KMS-11 (cell line): ENCODE results near the gene CDX2.
"Not testable (repeated sequence)": the region's sequence is repeated elsewhere in the genome, so short reads cannot be mapped to it uniquely, and the experiment has no call there.

Experiments
- H2AFZ ChIP-seq: fragments of 200-600 bp; sonication (generic); 2 replicates; pipeline ENCODE4 v1.6.1; 2016; ENCODE audit warnings: antibody characterized with exemption, mixed run types, low read depth
- H3K27ac ChIP-seq: fragments of 200-600 bp; sonication (generic); 2 replicates; pipeline ENCODE4 v1.6.1; 2016; ENCODE audit warnings: mild to moderate bottlenecking, mixed run types
- H3K27me3 ChIP-seq: fragments of 200-600 bp; sonication (generic); 2 replicates; pipeline ENCODE4 v1.6.1; 2017; ENCODE audit warnings: mild to moderate bottlenecking, low read depth, mixed run types, moderate library complexity; ENCODE audit not compliant: insufficient read depth
- H3K36me3 ChIP-seq: fragments of 200-600 bp; sonication (generic); 2 replicates; pipeline ENCODE4 v1.6.1; 2017; ENCODE audit warnings: mild to moderate bottlenecking, mixed run types; ENCODE audit not compliant: insufficient read depth
- H3K4me1 ChIP-seq: fragments of 200-600 bp; sonication (generic); 2 replicates; pipeline ENCODE4 v1.6.1; 2016; ENCODE audit warnings: mild to moderate bottlenecking, low read depth, mixed run types; ENCODE audit not compliant: poor library complexity, severe bottlenecking
- H3K4me2 ChIP-seq: fragments of 200-600 bp; sonication (generic); 2 replicates; pipeline ENCODE4 v1.7.0; 2016; ENCODE audit warnings: mild to moderate bottlenecking, mixed run types
- H3K4me3 ChIP-seq: fragments of 200-600 bp; sonication (generic); IDR thresholded peaks from 2 replicates; pipeline ENCODE4 v1.6.1; 2017; ENCODE audit warnings: low read depth, low read length, mixed read lengths; ENCODE audit not compliant: insufficient read depth
- H3K79me2 ChIP-seq: fragments of 200-600 bp; sonication (generic); 2 replicates; pipeline ENCODE4 v1.6.1; 2016; ENCODE audit warnings: low read depth, mixed run types; ENCODE audit not compliant: insufficient read depth
- H3K9ac ChIP-seq: fragments of 200-600 bp; sonication (generic); 2 replicates; pipeline ENCODE4 v1.6.1; 2016; ENCODE audit warnings: mild to moderate bottlenecking, mixed run types
- H4K20me1 ChIP-seq: fragments of 200-600 bp; sonication (generic); 2 replicates; pipeline ENCODE4 v1.6.1; 2016; ENCODE audit warnings: mild to moderate bottlenecking, mixed run types; ENCODE audit not compliant: insufficient read depth
- CTCF ChIP-seq: fragments of 200-600 bp; sonication (generic); conservative IDR thresholded peaks from 2 replicates; pipeline ENCODE4 v1.6.1; 2017; ENCODE audit warnings: low read depth, mild to moderate bottlenecking, antibody characterized with exemption, low read length, moderate library complexity, mixed read lengths

The CDX2 gene

GRCh38 chr13:28012383-28012782, 43.3 kb upstream of the CDX2 start:
- Histone ChIP-seq H2AFZ (no peak overlapping the region), H3K27ac (no peak overlapping the region), H3K4me2 (no peak overlapping the region), H3K27me3 (no peaks in the 10 kb centered on the region), H3K4me1 (peaks cover 12% of the 10 kb centered on the region), H3K9ac (no peak overlapping the region), H4K20me1 (no peaks in the 10 kb centered on the region), H3K36me3 (no peaks in the 10 kb centered on the region), H3K4me3 (no peak overlapping the region), H3K79me2 (no peaks in the 10 kb centered on the region)
- no peak for TF ChIP-seq CTCF

GRCh38 chr13:28010046-28010445, 40.9 kb upstream of the CDX2 start:
- Histone ChIP-seq H2AFZ (no peak overlapping the region), H3K4me3 (no peak overlapping the region), H3K36me3 (no peaks in the 10 kb centered on the region), H3K27me3 (no peaks in the 10 kb centered on the region), H3K4me2 (no peak overlapping the region), H3K27ac (no peak overlapping the region), H4K20me1 (no peaks in the 10 kb centered on the region), H3K79me2 (no peaks in the 10 kb centered on the region), H3K4me1 (peaks cover 12% of the 10 kb centered on the region), H3K9ac (no peak overlapping the region)
- no peak for TF ChIP-seq CTCF

- H3K79me2 ChIP-seq, H3K4me2 ChIP-seq, H4K20me1 ChIP-seq, H3K27ac ChIP-seq, H2AFZ ChIP-seq, H3K27me3 ChIP-seq, H3K9ac ChIP-seq, H3K36me3 ChIP-seq, H3K4me1 ChIP-seq, H3K4me3 ChIP-seq: not testable (repeated sequence)
These were observed 35.9 kb upstream of the CDX2 start for GRCh38 chr13:28005016-28005415.

- H4K20me1 ChIP-seq, result no peaks in the 10 kb centered on the region
- H2AFZ ChIP-seq, result no peak overlapping the region
- H3K4me2 ChIP-seq, result no peak overlapping the region
- H3K27me3 ChIP-seq, result no peaks in the 10 kb centered on the region
- no peak for TF ChIP-seq CTCF
- H3K4me1 ChIP-seq, result peaks cover 3% of the 10 kb centered on the region
- no peaks in the 10 kb centered on the region for H3K79me2 ChIP-seq
- H3K36me3 ChIP-seq, result no peaks in the 10 kb centered on the region
- H3K4me3 ChIP-seq, result no peak overlapping the region
- H3K9ac ChIP-seq, result no peak overlapping the region
- no peak overlapping the region for H3K27ac ChIP-seq
These were observed 34.0 kb upstream of the CDX2 start for GRCh38 chr13:28002886-28003698.

GRCh38 chr13:28001837-28002473, 32.8 kb upstream of the CDX2 start:
- TF ChIP-seq CTCF, result no peak

More at GRCh38 chr13:28001837-28002473, 32.8 kb upstream of the CDX2 start:
- H3K9ac ChIP-seq, result no peak overlapping the region
- no peaks in the 10 kb centered on the region for H3K36me3 ChIP-seq
- no peaks in the 10 kb centered on the region for H3K79me2 ChIP-seq
- no peak overlapping the region for H2AFZ ChIP-seq
- no peak overlapping the region for H3K4me2 ChIP-seq
- H3K27me3 ChIP-seq, result no peaks in the 10 kb centered on the region
- H3K4me3 ChIP-seq, result no peak overlapping the region
- no peaks in the 10 kb centered on the region for H4K20me1 ChIP-seq
- no peak overlapping the region for H3K27ac ChIP-seq
- peaks cover 5% of the 10 kb centered on the region for H3K4me1 ChIP-seq
